ENCODE data around the gene MACROD2. TPM values are rescaled to one million over a fixed set of nuclear protein-coding genes. Genes with fewer than 3 reads are reported as not detected.
"Not testable (repeated sequence)": the region's sequence is repeated elsewhere in the genome, so short reads cannot be mapped to it uniquely, and the experiment has no call there.

Gene MACROD2
- total RNA-seq, 1 donor from 2014 or later: 2.4 TPM

DNA sequence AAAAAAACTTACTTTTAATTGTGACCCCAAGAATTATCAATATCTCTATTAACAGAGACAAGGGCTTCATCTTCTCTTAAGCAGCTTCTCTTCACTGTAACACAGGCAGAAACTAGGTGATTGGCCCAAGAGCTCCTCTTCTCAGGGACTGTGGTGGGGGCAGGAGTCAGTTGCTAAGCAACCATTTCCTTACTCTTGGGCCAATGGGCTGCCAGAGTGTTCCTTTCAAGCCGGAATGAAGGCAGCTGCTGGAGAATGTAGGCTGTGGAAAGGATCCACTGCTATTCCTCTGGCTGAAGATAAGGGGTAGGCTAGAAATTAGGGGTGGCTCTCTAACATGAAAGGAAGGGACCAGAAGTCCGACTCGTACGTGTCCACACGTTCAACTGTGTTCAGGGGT lies 4.9 kb upstream of the MACROD2 start, which contains the start of gene SEL1L2:
Gene SEL1L2, minus strand, starts transcription at position 150 of the 400 bp plus-strand sequence. Its CDS starts 80 bp downstream, at position 70.
- no peak within 1 kb of the TSS for H3K27ac ChIP-seq (ENCODE audit: low read depth, low read length)
- no peak within 1 kb of the TSS for H3K9ac ChIP-seq (ENCODE audit: low read length)
- Mint-ChIP-seq H3K4me3 (ENCODE audit: unreplicated experiment) (no peak within 1 kb of the TSS), H3K27me3 (ENCODE audit: low read depth, unreplicated experiment) (no peaks in the 10 kb centered on the region), H3K36me3 (ENCODE audit: low read depth, unreplicated experiment) (peaks cover 2% of the 10 kb centered on the region), H3K27ac (ENCODE audit: unreplicated experiment) (no peak within 1 kb of the TSS), H3K9me3 (ENCODE audit: unreplicated experiment) (peaks cover 2% of the 10 kb centered on the region), H3K4me1 (ENCODE audit: low read depth, unreplicated experiment) (peaks cover 3% of the 10 kb centered on the region)
- no peaks in the 10 kb centered on the region for H3K9me3 ChIP-seq (ENCODE audit: insufficient read depth, low read depth, low read length)
- no peaks in the 10 kb centered on the region for H3K4me1 ChIP-seq (ENCODE audit: insufficient read depth, low read length)
- H4K20me1 ChIP-seq (ENCODE audit: insufficient read depth, low read length): no peaks in the 10 kb centered on the region
- no peaks in the 10 kb centered on the region for H3K36me3 ChIP-seq (ENCODE audit: insufficient read depth, low read length)
- FAIRE-seq: no peak
- no peak within 1 kb of the TSS for H3K4me2 ChIP-seq (ENCODE audit: low read length)
- DNase-seq (ENCODE audit: low read depth): no peak
- H3K79me2 ChIP-seq (ENCODE audit: insufficient read depth, low read length): no peaks in the 10 kb centered on the region
- H2AFZ ChIP-seq (ENCODE audit: low read depth, low read length): no peak within 1 kb of the TSS
- no peak within 1 kb of the TSS for H3K4me3 ChIP-seq (ENCODE audit: insufficient read depth, low read depth, low read length)
- H3K27me3 ChIP-seq (ENCODE audit: insufficient read depth, low read length): no peaks in the 10 kb centered on the region
- TF ChIP-seq, protein P1, sequence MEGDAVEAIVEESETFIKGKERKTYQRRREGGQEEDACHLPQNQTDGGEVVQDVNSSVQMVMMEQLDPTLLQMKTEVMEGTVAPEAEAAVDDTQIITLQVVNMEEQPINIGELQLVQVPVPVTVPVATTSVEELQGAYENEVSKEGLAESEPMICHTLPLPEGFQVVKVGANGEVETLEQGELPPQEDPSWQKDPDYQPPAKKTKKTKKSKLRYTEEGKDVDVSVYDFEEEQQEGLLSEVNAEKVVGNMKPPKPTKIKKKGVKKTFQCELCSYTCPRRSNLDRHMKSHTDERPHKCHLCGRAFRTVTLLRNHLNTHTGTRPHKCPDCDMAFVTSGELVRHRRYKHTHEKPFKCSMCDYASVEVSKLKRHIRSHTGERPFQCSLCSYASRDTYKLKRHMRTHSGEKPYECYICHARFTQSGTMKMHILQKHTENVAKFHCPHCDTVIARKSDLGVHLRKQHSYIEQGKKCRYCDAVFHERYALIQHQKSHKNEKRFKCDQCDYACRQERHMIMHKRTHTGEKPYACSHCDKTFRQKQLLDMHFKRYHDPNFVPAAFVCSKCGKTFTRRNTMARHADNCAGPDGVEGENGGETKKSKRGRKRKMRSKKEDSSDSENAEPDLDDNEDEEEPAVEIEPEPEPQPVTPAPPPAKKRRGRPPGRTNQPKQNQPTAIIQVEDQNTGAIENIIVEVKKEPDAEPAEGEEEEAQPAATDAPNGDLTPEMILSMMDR (IDR thresholded peaks at IDR 0.05; ENCODE audit: insufficient read depth, low read depth, low read length): no peak
- no peak for TF ChIP-seq EZH2 (IDR thresholded peaks at IDR 0.05; ENCODE audit: insufficient read depth, low read length)

DNA sequence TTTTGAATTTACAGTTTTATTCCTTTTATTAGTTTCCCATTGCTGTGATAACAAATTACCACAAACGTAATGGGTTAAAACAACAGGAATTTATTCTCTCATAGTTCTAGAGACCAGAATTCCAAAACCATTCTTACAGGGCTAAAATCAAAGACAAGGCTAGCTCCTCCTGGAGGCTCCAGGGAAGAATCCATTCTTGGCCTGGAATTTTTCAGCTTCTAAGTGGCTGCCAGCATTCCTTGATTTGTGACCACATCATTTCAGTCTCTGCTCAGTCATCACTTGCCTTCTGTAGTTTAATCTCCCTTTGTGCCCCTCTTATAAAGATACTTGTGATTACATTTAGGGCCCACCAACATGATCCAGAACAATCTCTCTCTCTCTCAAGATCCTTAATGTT lies 4.0 kb upstream of the MACROD2 start:
- no peak for FAIRE-seq
- H3K9me3 Mint-ChIP-seq (ENCODE audit: unreplicated experiment): peaks cover 2% of the 10 kb centered on the region
- no peaks in the 10 kb centered on the region for H3K9me3 ChIP-seq (ENCODE audit: insufficient read depth, low read depth, low read length)
- no peak overlapping the region for H3K4me3 ChIP-seq (ENCODE audit: insufficient read depth, low read depth, low read length)
- no peak overlapping the region for H3K27ac Mint-ChIP-seq (ENCODE audit: unreplicated experiment)
- H3K27ac ChIP-seq (ENCODE audit: low read depth, low read length): no peak overlapping the region
- peaks cover 2% of the 10 kb centered on the region for H3K27me3 ChIP-seq (ENCODE audit: insufficient read depth, low read length)
- H3K27me3 Mint-ChIP-seq (ENCODE audit: low read depth, unreplicated experiment): no peaks in the 10 kb centered on the region
- H3K36me3 Mint-ChIP-seq (ENCODE audit: low read depth, unreplicated experiment): peaks cover 2% of the 10 kb centered on the region
- no peak overlapping the region for H3K4me2 ChIP-seq (ENCODE audit: low read length)
- H3K4me1 Mint-ChIP-seq (ENCODE audit: low read depth, unreplicated experiment): peaks cover 5% of the 10 kb centered on the region
- no peaks in the 10 kb centered on the region for H3K36me3 ChIP-seq (ENCODE audit: insufficient read depth, low read length)
- no peaks in the 10 kb centered on the region for H3K4me1 ChIP-seq (ENCODE audit: insufficient read depth, low read length)
- TF ChIP-seq, protein P1 (IDR thresholded peaks at IDR 0.05; ENCODE audit: insufficient read depth, low read depth, low read length): no peak
- TF ChIP-seq EZH2 (IDR thresholded peaks at IDR 0.05; ENCODE audit: insufficient read depth, low read length): no peak
- H3K4me3 Mint-ChIP-seq (ENCODE audit: unreplicated experiment): no peak overlapping the region
- no peak overlapping the region for H3K9ac ChIP-seq (ENCODE audit: low read length)
- H3K79me2 ChIP-seq (ENCODE audit: insufficient read depth, low read length): no peaks in the 10 kb centered on the region
- no peak overlapping the region for H2AFZ ChIP-seq (ENCODE audit: low read depth, low read length)
- DNase-seq (ENCODE audit: low read depth): no peak
- no peaks in the 10 kb centered on the region for H4K20me1 ChIP-seq (ENCODE audit: insufficient read depth, low read length)

DNA sequence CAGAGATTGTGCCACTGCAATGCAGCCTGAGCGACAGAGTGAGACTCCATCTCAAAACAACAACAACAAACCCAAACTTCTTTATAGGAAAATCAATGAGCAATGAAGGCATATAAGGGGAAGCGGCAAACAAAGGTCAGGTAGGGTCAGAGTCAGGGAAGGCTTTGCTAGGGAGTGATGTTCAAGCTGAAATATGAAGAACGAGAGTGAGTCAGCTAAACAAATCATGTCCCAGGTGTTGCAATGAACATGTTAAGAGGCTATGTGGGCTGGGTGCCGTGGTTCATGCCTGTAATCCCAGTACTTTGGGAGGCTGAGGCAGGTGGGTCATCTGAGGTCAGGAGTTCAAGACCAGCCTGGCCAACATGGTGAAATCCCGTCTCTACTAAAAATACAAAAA lies 3.4 kb upstream of the MACROD2 start:
- H4K20me1 ChIP-seq (ENCODE audit: insufficient read depth, low read length); H3K27me3 ChIP-seq (ENCODE audit: insufficient read depth, low read length); H3K4me1 Mint-ChIP-seq (ENCODE audit: low read depth, unreplicated experiment); H3K36me3 ChIP-seq (ENCODE audit: insufficient read depth, low read length); H3K4me1 ChIP-seq (ENCODE audit: insufficient read depth, low read length); H3K27me3 Mint-ChIP-seq (ENCODE audit: low read depth, unreplicated experiment); H3K36me3 Mint-ChIP-seq (ENCODE audit: low read depth, unreplicated experiment); H3K27ac ChIP-seq (ENCODE audit: low read depth, low read length); H3K9me3 ChIP-seq (ENCODE audit: insufficient read depth, low read depth, low read length); H3K4me2 ChIP-seq (ENCODE audit: low read length); FAIRE-seq; H3K27ac Mint-ChIP-seq (ENCODE audit: unreplicated experiment); H3K79me2 ChIP-seq (ENCODE audit: insufficient read depth, low read length); H3K4me3 Mint-ChIP-seq (ENCODE audit: unreplicated experiment); H3K4me3 ChIP-seq (ENCODE audit: insufficient read depth, low read depth, low read length); H3K9me3 Mint-ChIP-seq (ENCODE audit: unreplicated experiment); H2AFZ ChIP-seq (ENCODE audit: low read depth, low read length); H3K9ac ChIP-seq (ENCODE audit: low read length); DNase-seq (ENCODE audit: low read depth): not testable (repeated sequence)
